HS-27A (cell line): ENCODE data around the gene COPS3.
"Not testable (repeated sequence)": the region's sequence is repeated elsewhere in the genome, so short reads cannot be mapped to it uniquely, and the experiment has no call there.

Experiments
- DNase-seq: peaks from one replicate; pipeline ENCODE4 v3.0.0-alpha.2; 2012; ENCODE audit warnings: low read depth, missing footprints

The COPS3 gene

DNA sequence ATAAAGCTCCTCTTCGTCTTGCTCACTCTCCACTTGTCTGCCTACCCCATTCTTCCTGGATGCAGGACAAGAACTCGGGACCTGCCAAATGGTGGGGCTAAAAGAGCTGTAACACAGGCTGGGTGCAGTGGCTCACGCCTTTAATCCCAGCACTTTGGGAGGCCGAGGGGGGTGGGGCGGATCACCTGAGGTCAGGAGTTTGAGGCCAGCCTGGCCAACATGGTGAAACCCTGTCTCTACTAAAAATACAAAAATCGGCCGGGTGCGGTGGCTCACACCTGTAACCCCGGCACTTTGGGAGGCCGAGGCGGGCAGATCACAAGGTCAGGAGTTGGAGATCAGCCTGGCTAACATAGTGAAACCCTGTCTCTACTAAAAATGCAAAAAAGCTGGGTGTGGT lies 20.6 kb upstream of the COPS3 start:
- DNase-seq = not testable (repeated sequence)

DNA sequence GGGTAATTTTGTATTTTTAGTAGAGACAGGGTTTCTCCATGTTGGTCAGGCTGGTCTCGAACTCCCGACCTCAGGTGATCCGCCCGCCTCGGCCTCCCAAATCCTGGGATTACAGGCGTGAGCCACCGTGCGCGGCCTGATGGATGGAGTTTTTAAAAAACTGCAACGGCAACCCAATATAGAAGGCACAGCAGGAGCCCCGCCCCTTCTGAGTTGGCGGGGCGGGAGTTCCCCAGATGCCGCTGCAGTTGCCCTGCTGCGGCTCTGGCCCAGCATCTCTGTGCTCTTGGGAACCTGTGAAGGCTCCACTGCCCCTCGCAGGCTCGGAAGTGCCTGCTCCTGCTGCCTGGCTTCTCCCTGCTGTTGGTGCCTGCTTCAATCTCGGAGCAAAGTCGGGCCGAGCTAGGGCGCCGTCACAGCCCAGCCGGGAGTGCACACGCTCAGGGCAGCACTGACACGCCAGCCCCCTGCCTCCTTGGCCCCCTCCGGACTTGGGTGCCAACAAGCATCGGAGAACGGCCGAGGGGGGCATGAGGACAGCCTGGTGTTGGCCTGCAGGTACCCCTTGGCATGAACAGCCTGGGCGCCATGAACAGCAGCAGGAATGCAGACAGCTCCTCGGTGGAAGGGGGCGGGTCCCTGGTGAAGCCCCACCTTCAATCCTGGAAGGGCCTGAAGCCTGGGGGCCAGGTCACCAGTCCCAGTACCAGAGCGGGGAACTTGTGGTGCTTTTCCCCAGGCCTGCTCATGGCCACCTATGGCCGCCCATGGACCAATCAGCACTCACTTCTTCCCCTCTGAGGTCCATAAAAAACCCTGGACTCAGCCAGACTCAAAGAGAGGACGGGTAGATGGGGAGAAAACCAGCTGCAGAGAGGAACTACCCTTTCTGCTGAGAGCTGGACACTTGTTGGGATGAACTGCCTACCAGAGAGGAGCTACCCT lies 19.9 kb upstream of the COPS3 start:
- no peak for DNase-seq

DNA sequence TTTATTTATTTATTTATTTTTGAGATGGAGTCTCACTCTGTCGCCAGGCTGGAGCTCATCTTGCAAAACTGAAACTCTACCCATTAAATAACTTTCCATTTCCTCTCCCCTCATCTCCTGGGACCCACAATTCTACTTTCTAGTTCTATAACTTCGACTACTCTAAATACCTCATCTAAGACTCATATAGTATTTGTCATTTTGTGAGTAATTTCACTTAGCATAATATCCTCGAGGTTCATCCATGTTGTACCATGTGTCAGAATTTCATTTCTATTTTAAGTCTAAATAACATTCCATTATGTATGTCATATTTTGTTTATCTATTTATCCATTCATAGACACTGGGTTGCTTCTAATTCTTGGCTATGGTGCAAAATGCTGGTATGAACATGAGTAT lies 17.1 kb upstream of the COPS3 start:
- no peak for DNase-seq

DNA sequence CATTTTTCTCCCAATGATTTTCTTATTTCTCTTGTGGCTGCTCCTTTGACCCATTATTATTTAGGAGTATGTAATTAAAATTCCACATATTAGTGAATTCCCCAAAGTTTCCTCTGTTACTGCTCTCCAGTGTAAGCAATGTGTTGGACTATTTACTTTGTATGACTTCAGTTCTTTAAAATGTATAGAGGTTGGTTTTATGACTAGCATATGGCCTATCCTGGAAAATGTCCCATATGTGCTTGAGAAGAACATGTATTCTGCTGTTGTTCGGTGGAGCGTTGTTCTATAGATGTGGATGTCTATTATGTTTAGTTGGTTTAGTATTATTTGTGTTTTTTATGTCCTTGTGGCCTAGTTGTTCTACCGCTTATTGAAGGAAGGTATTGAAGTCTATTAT lies 16.2 kb upstream of the COPS3 start:
- no peak for DNase-seq

DNA sequence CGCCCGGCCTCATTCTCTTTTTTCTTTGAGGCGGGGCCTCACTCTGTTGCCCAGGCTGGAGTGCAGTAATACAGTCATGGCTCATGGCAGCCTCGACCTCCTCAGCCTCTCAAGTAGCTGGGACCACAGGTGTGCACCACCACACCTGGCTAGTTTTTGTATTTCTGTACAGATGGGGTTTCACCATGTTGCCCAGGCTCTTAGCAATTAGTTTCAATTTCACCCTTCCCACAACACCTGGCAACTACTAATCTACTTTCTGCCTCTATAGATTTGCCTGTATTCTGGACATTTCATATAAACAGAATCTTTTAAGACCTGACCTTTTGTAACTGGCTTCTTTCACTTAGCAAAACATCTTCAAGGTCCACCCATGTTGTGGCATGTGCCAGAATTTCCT lies 14.1 kb upstream of the COPS3 start:
- DNase-seq = no peak

DNA sequence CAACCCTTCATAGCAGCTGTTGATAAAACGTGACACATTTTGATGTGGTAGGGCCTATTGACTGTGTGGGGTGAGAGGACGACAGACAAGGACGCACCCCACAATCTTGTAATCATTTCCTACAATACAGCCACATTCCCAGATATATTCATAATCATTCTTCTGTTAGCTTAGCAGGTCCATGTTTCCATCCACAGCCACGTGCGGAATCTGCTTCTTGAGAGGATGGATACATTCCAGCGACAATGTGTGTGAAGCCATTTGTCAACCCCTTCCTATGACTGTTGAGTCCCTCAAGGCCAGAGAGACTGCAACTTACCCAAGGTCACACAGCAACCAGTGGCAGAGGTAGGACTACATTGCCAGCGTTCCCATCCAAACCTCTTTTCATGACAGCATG lies 8.7 kb upstream of the COPS3 start:
- DNase-seq = no peak

DNA sequence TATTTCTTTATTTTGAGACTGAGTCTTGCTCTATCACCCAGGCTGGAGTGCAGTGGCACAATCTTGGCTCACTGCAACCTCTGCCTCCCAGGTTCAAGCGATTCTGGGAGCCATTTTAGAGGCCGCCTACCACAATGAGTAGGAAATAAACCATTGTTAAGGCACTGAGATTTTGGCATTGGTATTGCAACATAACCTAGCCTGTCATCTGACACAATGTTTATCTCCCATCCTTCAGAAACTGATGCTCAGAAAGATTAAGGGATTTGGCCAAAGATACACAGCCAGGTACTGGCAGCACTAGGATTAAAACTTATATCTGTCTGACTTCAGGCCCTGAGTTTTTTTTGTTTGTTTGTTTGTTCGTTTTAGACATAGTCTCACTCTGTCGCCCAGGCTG lies 8.0 kb upstream of the COPS3 start:
- no peak for DNase-seq

DNA sequence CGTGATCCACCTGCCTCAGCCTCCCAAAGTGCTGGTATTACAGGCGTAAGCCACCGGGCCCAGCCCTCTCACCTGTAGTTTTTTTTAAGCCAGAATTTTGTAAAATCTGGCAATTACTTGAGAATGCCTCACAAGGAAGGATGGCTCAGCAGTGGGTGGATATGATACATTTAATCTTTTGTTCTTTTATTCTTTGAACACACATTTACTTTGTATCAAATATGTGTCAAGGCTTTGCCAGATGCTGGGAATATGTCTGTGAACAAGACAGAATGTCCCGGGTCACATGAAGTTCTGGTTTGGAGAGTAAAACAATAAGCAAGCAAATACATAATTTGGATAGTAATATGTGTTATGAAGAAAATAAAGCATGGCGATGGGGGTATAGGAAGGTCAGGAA lies 4.9 kb upstream of the COPS3 start:
- DNase-seq = no peak

DNA sequence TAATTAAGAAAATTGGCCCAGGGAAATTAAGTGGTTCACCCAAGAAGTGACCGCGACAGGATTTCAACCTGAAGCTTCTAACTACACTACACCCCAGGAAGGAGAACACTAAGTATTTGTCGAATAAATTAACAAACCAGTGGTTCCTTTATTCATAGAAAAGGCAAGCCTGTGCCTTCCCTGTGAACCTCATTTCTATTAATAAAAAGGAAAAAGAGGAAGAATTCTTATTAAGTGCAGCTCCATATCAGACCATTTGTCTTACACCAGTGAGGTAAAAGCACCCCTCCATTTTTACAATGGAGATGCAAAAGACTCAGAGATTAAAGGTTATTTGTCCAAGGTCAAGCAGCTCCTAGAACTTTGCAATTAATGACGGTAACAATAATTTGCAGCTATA lies 1.7 kb downstream of the COPS3 start:
- no peak for DNase-seq

DNA sequence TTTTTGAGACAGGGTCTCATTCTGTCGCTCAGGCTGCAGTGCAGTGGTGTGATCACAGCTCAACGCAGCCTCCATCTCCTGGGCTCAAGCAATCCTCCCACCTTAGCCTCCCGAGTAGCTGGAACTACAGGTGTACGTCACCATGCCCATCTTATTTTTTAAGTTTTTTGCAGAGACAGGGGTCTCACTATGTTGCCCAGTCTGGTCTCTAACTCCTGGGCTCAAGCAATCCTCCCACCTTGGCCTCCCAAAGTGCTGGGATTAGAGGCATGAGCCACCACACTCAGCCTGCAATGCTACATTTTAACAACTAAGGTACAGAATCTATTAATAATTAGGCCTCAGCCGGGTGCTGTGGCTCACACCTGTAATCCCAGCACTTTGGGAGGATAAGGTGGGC lies 3.6 kb downstream of the COPS3 start:
- not testable (repeated sequence) for DNase-seq

DNA sequence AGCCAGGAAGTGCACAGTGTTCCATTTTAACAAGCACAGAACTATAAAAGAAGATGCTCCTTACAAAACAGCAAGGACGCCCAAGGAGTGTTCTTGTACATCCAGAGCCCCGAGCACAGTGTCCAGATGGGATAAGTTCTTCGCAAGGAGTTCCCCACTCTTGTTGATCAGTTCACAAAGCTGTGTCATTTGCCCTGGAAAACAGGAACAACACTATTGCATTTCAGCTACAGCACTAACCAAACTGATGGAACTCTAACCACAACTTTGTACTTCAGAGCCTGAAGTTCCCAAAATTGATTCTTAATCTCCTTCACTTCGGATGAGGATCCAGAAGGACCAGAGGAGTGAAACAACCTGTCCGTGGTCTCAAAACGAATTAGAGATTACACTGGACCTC lies 5.1 kb downstream of the COPS3 start:
- no peak for DNase-seq

DNA sequence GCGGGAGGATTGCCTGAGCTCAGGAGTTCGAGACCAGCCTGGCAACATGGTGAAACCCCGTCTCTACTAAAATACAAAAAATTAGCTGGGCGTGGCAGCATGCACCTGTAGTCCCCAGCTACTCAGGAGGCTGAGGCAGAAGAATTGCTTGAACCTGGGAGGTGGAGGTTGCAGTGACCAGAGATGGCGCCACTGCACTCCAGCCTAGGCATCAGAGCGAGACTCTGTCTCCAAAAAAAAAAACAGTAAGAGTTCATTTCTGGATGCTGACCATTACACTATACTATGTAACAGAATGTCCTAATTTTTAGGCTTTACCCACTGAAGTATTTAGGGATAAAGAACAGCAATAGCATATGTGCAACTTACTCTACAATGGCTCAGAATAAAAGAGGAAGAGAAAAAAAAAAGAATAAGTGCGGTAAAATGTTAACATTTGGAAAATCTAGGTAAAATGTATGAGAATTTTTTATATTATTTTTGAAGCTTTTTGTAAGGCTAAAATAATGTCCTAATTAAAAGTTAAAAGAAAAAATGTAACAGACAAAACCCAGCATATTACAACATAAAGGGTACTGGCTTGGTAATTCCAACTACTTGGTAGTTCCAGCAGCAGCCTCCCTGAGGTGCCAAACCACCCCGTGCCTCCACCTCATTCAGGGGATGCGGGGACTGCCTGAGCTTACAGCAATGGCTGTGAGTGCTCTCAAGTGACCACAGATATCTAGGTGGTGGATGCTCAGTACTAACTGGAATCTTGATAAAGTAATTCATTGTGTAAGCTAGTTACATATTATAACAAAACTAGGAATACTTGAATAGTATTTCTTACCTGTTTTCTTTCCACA lies 10.9 kb downstream of the COPS3 start:
- no peak for DNase-seq

DNA sequence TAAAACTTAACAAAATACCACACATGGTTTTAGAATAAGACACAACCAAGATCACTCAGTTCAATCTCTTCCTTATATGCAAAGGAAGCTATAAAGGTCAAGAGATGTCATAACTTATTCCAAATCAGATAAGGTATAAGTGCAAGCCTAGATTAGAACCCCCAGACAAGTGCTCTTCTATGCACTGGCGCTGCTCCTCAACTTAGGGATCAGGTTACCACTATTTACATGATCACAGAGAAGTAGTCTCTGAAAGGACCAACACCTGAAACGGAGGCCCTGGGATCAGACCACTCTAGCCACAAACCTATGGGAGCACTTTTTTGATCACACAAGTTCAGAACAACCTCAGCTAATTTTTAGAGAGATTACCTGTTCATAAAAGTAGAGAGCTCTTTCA lies 16.6 kb downstream of the COPS3 start:
- DNase-seq = no peak

DNA sequence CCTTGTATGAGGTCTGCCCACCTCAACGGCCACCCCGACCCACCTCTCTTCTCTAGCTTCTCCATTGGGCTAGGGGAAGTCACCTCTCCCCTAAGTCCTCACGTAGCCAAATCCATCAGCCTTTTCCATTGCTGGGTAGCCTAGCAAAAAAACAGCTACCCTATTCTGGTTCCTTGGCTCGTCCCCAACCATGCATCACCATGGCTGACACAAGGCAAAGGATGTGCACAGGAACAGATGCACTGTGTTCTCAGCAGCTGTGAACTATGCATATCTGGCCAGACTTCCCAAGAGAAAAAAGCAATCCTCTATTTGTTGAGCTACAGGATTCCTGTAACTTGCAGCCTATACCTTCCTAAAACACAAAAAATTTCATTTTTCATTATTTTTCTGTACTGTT lies 22.0 kb downstream of the COPS3 start:
- DNase-seq = no peak

DNA sequence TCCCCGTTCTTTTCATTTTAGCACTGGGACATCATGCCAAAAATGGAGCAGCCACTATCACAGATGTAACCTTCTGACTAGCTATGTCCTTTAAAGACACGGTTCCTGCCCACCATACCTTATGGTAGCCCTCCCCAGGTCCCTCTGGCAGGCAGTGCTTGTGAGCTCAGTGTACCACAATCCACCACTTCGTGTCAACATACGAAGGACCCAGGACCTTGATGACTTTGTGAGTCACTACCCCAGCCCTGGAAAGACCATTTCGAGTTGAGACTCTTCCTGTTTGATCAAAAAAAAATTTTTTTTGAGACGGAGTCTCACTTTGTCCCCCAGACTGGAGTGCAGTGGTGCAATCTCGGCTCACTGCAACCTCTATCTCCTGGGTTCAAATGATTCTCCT lies 23.0 kb downstream of the COPS3 start:
- DNase-seq = no peak

DNA sequence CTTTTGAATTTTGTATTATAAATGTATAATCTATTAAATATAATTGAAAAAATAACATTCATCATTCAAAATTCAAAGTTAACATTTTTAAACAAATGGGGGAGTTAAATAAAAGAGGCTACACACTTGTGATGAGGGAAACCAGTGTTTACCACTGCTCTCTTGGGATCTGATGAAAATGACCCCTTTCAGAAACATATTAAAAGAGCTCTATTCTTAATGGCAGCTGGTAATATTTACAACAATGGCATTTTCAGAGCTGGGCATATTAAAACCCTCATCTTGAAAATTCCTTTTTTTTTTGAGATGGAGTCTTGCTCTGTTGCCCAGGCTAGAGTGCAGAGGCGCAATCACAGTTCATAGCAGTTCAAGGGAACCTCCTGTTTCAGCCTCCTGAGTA lies 24.7 kb downstream of the COPS3 start:
- DNase-seq = no peak

DNA sequence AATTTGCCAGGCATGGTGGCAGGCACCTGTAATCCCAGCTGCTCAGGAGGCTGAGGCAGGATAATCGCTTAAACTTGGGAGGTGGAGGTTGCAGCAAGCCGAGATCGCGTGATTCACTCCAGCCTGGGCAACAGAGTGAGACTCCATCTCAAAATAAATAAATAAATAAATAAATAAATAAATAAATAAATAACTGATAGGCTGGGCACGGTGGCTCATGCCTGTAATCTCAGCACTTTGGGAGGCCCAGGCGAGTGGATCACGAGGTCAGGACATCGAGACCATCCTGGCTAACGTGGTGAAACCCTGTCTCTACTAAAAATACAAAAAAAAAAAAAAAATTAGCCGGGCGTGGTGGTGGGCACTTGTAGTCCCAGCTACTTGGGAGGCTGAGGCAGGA lies 25.4 kb downstream of the COPS3 start:
- not testable (repeated sequence) for DNase-seq

DNA sequence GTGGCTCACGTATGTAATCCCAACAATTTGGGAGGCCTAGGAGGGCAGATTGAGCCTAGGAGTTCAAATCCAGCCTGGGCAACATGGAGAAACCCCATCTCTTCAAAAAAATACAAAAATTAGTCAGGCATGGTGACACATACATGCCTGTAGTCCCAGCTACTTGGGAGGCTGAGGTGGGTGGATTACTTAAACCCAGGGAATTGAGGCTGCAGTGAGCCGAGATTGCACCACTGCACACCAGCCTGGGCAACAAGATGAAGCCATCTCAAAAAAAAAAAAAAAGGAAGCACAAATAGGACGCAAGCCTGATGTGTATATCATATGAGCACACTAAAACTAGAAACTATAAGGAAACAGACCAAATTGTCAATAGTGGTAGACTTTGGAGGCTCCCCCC lies 27.0 kb downstream of the COPS3 start:
- no peak for DNase-seq

DNA sequence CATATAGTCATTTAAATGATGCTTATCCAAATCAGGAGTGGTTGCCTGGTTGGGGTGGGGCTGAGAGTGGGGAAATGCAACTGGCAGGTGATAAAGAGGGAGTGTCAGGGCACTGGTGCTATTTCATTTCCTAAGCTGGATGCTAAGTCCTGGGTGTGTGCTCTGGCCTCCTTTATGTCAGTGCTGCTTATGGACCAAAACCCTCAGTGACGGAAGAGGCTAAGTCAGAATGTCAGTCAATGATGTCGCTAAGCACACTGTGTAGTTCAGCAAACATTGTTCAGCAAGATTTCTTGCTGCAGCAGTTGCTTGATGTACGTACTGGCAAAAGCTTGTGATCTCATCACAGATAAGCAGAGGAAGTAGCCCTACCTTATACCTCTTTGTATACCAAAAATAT lies 27.6 kb downstream of the COPS3 start:
- DNase-seq = no peak

DNA sequence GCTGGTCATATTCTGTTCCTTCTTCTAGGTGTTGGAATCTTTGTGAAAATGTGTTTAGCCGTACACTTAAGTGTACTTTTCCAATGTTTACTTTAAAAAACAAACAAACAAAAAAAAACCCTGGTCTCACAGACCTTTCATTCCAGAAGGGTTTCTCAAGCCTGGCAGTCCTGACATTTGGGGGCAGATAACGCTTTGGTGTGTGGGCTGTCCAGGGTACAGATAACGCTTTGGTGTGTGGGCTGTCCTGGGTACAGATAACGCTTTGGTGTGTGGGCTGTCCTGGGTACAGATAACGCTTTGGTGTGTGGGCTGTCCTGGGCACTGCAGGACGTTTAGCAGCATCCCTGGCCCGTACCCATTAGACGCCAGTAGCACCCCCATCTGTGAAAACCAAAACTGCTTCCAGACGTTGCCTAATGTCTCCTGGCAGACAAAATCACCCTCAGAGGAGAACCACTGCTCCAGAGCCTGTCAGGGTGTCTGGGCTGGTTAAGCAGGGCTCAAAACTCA lies 28.8 kb downstream of the COPS3 start:
- no peak for DNase-seq

DNA sequence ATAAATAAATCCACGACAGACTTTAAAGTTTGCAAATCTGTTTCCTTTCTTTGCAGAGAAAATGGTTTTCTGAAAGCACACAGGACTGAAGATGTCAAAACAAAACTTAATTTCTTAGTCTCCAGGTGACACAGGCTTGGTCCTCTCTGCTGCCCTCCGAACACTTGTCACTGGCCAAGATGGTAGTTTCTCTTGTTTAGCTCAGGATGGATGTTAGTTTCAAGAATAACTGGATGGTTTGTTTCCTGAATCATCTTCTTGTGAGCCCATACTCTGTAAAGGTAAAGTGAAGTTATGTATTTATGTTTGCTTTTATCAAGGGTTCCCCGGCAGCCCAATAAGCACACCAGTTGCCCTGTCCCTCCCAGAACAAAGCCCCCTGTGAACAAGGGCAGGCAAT lies 34.2 kb downstream of the COPS3 start:
- no peak for DNase-seq

DNA sequence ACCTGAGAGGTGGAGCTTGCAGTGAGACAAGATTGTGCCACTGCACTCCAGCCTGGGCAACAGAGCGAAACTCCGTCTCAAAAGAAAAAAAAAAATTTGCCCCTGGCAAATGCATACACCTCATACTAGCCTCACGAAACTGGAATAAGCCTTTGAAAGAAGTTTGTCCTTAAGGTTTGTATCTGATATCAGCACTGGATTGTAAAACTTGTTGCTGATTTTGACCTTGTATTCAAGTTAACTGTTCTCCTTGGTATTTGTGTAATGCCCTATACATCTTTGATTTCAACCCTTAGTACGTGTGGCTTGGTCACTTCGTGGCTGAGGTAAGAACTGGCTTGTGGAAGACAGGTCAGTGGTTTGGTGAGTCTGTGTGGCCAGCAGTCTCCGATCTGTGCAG lies 37.9 kb downstream of the COPS3 start:
- DNase-seq = no peak

DNA sequence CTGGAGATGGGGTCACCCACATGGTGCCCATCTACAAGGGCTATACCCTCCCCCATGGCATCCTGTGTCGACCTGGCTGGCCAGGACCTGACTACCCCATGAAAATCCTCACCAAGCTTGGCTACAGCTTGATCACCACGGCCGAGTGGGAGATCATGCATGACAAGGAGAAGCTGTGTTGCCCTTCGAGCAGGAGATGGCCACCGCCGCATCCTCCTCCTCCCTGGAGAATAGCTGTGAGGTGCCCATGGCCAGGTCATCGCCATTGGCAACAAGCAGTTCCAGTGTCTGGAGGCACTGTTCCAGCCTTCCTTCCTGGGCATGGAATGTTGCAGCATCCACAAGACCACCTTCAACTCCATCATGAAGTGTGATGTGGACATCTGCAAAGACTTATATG lies 38.8 kb downstream of the COPS3 start:
- no peak for DNase-seq
